Liver (tissue), 2 donors: ENCODE measurements around the gene PAXX.

ENCODE experiments used
- CTCF ChIP-seq: fragments of 150-350 bp; IDR thresholded peaks from 2 replicates; pipeline ENCODE4 v1.5.1; 2017; ENCODE audit warnings: improper control_type of control experiment, low read depth, low read length; ENCODE audit not compliant: missing input control
- YY1 ChIP-seq: IDR thresholded peaks from 2 replicates; pipeline ENCODE4 v1.6.1; 2016; ENCODE audit warnings: antibody characterized with exemption, mild to moderate bottlenecking
- donor health status: healthy.

- TF ChIP-seq YY1 (no peak), CTCF (no peak)
Observed at GRCh38 chr9:136996361-136997292, 4.4 kb downstream of the PAXX start, which contains the start of gene CLIC3.
